Panc1 (cell line): Measurements from ENCODE around the gene SNAP47. TPM values are rescaled to one million over a fixed set of nuclear protein-coding genes. Genes with fewer than 3 reads are reported as not detected.

Experiments used
- ATAC-seq: fragments of 200-7000 bp; cut with Tn5 transposase; 2 replicates; pipeline ENCODE4 v1.9.1; 2020; ENCODE audit warnings: mild to moderate bottlenecking, moderate library complexity
- BruUV-seq: library from RNA; stranded (reverse); fragments of 400-500 nt; replicated peaks from 2 replicates; lab custom pipeline; 2021; lab: Mats Ljungman, UMichigan
- CTCF ChIA-PET: fragments of 300-600 bp; sonication (Branson Sonifier 250); formaldehyde crosslinking; loops from one replicate; lab custom pipeline; 2022; ENCODE audit warnings: antibody characterized with exemption; lab: Charles Lee
- POLR2A ChIA-PET: fragments of 300-600 bp; sonication (Branson Sonifier 250); formaldehyde crosslinking; loops from one replicate; lab custom pipeline; 2022; ENCODE audit warnings: antibody characterized with exemption; lab: Charles Lee
- DNase-seq: peaks from one replicate; pipeline ENCODE4 v3.0.0-alpha.2; 2010; ENCODE audit warnings: low read depth, low spot score
- H3K27ac ChIP-seq: 2 replicates; pipeline ENCODE4 v1.5.1; 2011; ENCODE audit warnings: mild to moderate bottlenecking, low read length, inconsistent platforms
- H3K27me3 ChIP-seq: fragments of 200-500 bp; sonication (Bioruptor generic); 2 replicates; pipeline ENCODE4 v1.6.0; 2014; ENCODE audit warnings: low read length, inconsistent platforms; ENCODE audit not compliant: control insufficient read depth, insufficient read depth
- H3K36me3 ChIP-seq: fragments of 200-500 bp; sonication (Bioruptor generic); 2 replicates; pipeline ENCODE4 v1.5.1; 2014; ENCODE audit warnings: inconsistent platforms, mild to moderate bottlenecking, low read length, moderate library complexity; ENCODE audit not compliant: control insufficient read depth, insufficient read depth
- H3K4me1 ChIP-seq: 2 replicates; pipeline ENCODE4 v1.5.1; 2011; ENCODE audit warnings: inconsistent platforms, mild to moderate bottlenecking, low read length, moderate library complexity; ENCODE audit not compliant: control insufficient read depth, insufficient read depth
- H3K4me3 ChIP-seq, 2 experiments: 2 replicates each; pipeline ENCODE4 v1.5.1; 2011 to 2012; ENCODE audit warnings: low read depth in 2 of 2, low read length in 2 of 2, mild to moderate bottlenecking in 2 of 2, inconsistent platforms in 1 of 2, moderate library complexity in 1 of 2
- H3K9me3 ChIP-seq: fragments of 200-500 bp; sonication (Bioruptor generic); 2 replicates; pipeline ENCODE4 v1.5.1; 2014; ENCODE audit warnings: low read depth, mild to moderate bottlenecking, inconsistent platforms, low read length, moderate library complexity; ENCODE audit not compliant: control insufficient read depth, insufficient read depth
- POLR2AphosphoS5 ChIP-seq: IDR thresholded peaks from 2 replicates; pipeline ENCODE4 v1.6.1; 2012; ENCODE audit warnings: mild to moderate bottlenecking, low read depth, low read length, moderate library complexity
- SIN3A ChIP-seq: IDR thresholded peaks from 2 replicates; pipeline ENCODE4 v1.6.1; 2012; ENCODE audit warnings: low read depth, mild to moderate bottlenecking, low read length, moderate library complexity, borderline replicate concordance; ENCODE audit not compliant: insufficient read depth
- TCF7L2 ChIP-seq: IDR thresholded peaks from 2 replicates; pipeline ENCODE4 v1.6.1; 2011; ENCODE audit warnings: mild to moderate bottlenecking, low read depth, low read length, inconsistent platforms
- in situ Hi-C: cut with HindIII; loops from 2 replicates; pipeline ENCODE4 v1.10.0; 2016; ENCODE audit warnings: low sequenced_read_pairs, low pct_unique_long_range_greater_than_20kb
- intact Hi-C: fragments of 100-400 bp; cut with micrococcal nuclease; formaldehyde crosslinking; loops from one replicate; pipeline ENCODE4 v1.10.0; 2022; ENCODE audit not compliant: unreplicated experiment
- total RNA-seq: library from RNA; stranded (reverse); gene quantifications from one replicate; pipeline ENCODE4 v1.2.1, GENCODE V29; 2021; ENCODE audit not compliant: unreplicated experiment
- TF ChIP-seq, protein P1 (sequence below): fragments of 450-650 bp; IDR thresholded peaks from 2 replicates; pipeline ENCODE4 v1.5.1; 2017; ENCODE audit warnings: mild to moderate bottlenecking
- TF ChIP-seq, protein P2 (sequence below), 2 experiments: IDR thresholded peaks; 2 replicates each; pipeline ENCODE4 v1.6.1; 2011 to 2012; ENCODE audit warnings: low read depth in 2 of 2, control low read depth in 1 of 2, low read length in 1 of 2, mild to moderate bottlenecking in 1 of 2, moderate library complexity in 1 of 2; ENCODE audit not compliant: insufficient read depth in 1 of 2

SNAP47 gene
- total RNA-seq, 1 experiment from 2014 or later, result 55.6 TPM

DNA sequence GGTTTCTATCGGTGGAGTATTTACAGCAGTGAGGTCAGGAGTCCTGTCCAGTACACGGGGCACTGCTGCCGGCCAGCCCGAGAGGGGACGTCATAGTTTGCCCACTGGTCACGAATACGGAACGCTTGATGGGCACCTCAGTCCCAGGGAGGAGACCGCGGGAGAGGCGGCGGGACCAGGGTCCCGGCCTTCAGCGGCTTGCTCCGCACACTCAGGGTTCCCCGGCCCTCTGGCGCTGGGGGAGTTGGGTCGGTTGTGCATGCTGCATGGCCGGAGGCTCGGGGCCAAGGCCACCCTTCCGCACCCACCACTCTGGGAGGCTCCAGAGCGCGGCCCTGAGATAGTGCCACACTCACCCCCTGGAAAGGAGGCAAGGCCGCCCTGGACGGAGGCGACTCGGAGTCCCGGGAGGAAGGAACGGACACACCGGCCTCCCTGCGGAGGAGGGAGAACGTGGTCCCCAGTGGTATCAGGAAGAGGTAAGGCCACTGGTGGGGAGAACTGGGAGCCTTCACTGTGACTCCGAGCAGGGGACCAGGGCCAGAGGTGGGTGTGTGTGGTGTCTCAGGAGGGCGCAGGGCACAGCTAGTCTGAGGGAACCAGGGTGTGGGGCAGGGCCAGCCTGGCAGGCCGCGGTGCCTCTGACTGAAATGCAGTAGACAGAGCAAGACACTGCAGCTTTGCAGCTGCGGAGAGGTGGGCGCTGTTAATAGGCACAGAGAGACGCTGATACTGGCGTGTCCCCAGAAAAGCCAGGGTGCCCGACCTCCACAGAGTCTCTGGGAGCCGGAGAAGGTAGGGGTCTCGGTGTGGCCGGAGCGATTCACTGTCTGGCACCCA lies 51.7 kb downstream of the SNAP47 start:
- Histone ChIP-seq H3K27ac (peak overlapping the region; percentile 79), H3K4me1 (peaks cover 17% of the 10 kb centered on the region), H3K4me3 (peak overlapping the region; percentile 67 to 82), H3K36me3 (no peaks in the 10 kb centered on the region), H3K27me3 (no peaks in the 10 kb centered on the region), H3K9me3 (no peaks in the 10 kb centered on the region)
- ChIA-PET POLR2A (no interaction called here), CTCF (no interaction called here)
- TF ChIP-seq SIN3A (no peak), POLR2AphosphoS5 (no peak), TCF7L2 (no peak)
- TF ChIP-seq, protein P1, sequence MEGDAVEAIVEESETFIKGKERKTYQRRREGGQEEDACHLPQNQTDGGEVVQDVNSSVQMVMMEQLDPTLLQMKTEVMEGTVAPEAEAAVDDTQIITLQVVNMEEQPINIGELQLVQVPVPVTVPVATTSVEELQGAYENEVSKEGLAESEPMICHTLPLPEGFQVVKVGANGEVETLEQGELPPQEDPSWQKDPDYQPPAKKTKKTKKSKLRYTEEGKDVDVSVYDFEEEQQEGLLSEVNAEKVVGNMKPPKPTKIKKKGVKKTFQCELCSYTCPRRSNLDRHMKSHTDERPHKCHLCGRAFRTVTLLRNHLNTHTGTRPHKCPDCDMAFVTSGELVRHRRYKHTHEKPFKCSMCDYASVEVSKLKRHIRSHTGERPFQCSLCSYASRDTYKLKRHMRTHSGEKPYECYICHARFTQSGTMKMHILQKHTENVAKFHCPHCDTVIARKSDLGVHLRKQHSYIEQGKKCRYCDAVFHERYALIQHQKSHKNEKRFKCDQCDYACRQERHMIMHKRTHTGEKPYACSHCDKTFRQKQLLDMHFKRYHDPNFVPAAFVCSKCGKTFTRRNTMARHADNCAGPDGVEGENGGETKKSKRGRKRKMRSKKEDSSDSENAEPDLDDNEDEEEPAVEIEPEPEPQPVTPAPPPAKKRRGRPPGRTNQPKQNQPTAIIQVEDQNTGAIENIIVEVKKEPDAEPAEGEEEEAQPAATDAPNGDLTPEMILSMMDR, result no peak
- intact Hi-C loops (no loop called here), in situ Hi-C loops (no loop called here)
- BruUV-seq, result no TSS peak
- ATAC-seq, result no peak
- DNase-seq, result no peak

DNA sequence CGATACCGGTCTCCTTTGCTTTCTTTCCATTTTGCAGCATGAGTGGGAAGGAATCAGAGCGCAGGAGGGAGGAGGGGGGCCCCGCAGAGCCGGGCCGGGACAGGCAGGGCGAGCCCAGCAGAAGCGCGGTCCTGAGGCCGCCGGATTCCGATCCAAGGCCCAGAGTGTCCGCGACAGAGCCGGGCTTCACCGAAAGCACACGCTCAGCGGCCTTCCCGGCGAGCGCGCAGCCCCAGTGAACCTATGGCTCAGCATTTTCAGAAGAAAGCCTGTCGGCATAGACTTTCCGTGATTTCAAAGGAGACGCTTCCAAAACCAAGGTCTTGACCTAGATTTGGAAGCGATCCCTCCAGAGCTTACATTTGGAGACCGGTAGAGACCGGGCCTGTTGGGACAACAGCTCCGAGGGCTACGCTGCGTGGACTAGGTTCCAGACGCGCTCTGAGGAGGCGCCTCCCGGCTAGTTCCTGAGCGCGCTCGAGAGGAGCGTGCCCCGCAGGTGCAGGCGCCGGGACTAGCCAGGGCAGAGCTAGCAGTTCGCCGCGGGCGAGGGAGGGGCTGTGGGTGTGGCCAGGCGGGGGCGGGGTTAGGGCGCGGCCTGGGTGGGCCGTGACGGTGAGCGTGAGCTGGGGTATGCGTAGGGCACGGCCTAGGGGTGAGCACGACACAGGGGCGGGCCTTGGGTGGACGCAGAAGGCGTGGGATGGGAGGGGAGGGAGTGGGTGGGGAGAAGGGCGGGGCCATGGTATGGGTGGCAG lies 52.5 kb downstream of the SNAP47 start:
- Histone ChIP-seq H3K27ac (peak overlapping the region; percentile 79), H3K27me3 (no peaks in the 10 kb centered on the region), H3K4me3 (peak overlapping the region; percentile 67 to 82), H3K4me1 (peaks cover 22% of the 10 kb centered on the region), H3K36me3 (no peaks in the 10 kb centered on the region), H3K9me3 (no peaks in the 10 kb centered on the region)
- TF ChIP-seq TCF7L2 (no peak), POLR2AphosphoS5 (peak; percentile 39; the same call in 1 of the 2 replicates), SIN3A (peak; percentile 81; the same call in 1 of the 2 replicates)
- DNase-seq, result peak; percentile 51
- BruUV-seq, result no TSS peak
- POLR2A ChIA-PET, result no interaction called here
- CTCF ChIA-PET, result interaction anchor here (0.5 to 0.7 kb wide), 5 partner anchors 12 to 128 kb away, joined by 6 to 17 read pairs (median 7); no protein-coding TSS in a partner anchor
- ATAC-seq, result peak; percentile 92
- in situ Hi-C loops (no loop called here), intact Hi-C loops (no loop called here)

DNA sequence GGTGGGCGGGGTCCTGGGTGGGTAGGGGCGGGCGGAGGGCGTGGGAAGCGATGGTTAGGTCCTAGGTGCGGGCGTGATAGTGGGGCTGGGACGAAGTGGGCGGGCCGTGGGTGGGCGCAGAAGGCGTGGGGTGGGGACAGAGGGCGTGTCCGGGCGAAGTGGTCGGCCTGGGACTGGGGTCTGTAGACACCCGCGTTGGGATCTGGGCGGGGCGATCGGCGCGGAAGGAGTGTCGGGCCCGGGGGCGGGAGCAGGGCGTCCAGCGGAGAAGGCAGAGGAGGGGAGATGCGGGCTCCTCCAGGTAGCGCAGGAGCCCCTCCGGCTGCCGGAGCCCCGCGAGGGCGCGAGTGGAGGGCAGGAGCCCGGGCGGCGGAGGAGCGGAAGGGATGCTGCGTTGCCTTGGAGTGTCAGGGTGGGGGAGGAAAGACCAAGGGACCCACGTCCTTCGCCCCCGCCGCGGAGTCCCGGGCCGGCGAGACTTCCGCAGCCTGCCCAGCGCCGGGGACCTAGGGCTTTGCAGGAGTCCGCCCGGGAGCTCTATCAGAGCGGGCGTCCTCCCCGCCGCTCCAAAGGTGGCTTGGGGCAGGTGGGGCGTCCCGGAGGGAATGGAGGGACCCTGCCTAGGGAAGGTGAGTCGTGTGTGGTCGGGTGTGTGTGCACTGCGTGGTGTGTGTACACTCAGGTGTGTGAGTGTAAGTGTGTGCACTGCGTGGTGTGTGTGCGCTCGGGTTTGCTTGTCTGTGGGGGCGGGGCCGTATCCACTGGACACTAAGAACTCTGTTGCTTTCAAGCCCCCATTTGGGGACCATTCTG lies 53.2 kb downstream of the SNAP47 start:
- DNase-seq (no peak), ATAC-seq (peak; percentile 87)
- in situ Hi-C loops, result no loop called here
- Histone ChIP-seq H3K4me1 (peaks cover 27% of the 10 kb centered on the region), H3K36me3 (no peaks in the 10 kb centered on the region), H3K27me3 (no peaks in the 10 kb centered on the region), H3K4me3 (peak overlapping the region; percentile 67 to 75), H3K9me3 (no peaks in the 10 kb centered on the region), H3K27ac (peak overlapping the region; percentile 61)
- POLR2A ChIA-PET, result no interaction called here
- CTCF ChIA-PET, result interaction anchor here (0.5 to 0.6 kb wide), 3 partner anchors 11 to 126 kb away, joined by 6 to 17 read pairs (median 7); no protein-coding TSS in a partner anchor
- TF ChIP-seq SIN3A (0 out of 2 replicates have a peak, but pooled peaks have one; percentile 37), TCF7L2 (no peak), POLR2AphosphoS5 (no peak)
- TF ChIP-seq, protein P2, sequence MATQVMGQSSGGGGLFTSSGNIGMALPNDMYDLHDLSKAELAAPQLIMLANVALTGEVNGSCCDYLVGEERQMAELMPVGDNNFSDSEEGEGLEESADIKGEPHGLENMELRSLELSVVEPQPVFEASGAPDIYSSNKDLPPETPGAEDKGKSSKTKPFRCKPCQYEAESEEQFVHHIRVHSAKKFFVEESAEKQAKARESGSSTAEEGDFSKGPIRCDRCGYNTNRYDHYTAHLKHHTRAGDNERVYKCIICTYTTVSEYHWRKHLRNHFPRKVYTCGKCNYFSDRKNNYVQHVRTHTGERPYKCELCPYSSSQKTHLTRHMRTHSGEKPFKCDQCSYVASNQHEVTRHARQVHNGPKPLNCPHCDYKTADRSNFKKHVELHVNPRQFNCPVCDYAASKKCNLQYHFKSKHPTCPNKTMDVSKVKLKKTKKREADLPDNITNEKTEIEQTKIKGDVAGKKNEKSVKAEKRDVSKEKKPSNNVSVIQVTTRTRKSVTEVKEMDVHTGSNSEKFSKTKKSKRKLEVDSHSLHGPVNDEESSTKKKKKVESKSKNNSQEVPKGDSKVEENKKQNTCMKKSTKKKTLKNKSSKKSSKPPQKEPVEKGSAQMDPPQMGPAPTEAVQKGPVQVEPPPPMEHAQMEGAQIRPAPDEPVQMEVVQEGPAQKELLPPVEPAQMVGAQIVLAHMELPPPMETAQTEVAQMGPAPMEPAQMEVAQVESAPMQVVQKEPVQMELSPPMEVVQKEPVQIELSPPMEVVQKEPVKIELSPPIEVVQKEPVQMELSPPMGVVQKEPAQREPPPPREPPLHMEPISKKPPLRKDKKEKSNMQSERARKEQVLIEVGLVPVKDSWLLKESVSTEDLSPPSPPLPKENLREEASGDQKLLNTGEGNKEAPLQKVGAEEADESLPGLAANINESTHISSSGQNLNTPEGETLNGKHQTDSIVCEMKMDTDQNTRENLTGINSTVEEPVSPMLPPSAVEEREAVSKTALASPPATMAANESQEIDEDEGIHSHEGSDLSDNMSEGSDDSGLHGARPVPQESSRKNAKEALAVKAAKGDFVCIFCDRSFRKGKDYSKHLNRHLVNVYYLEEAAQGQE (IDR thresholded peaks at IDR 0.05; ENCODE audit: insufficient read depth in 1 of 2, low read depth in 2 of 2, low read length in 1 of 2), result no peak
- TF ChIP-seq, protein P1, result no peak
- intact Hi-C loops, result no loop called here
- BruUV-seq, result no TSS peak
